Upper lobe of left lung (tissue), 4 donors: Measurements from ENCODE around the gene RAPGEF1.

ENCODE experiments used
- CTCF ChIP-seq, 6 experiments: fragments of 450-650 bp in 4 of 6; fragments of 200-600 bp in 2 of 6; sonication (generic) in 2 of 6; IDR thresholded peaks; one replicate each; pipeline ENCODE4 v1.5.1; 2016 to 2019; ENCODE audit warnings: antibody characterized with exemption in 6 of 6
- POLR2A ChIP-seq, 4 donors: fragments of 450-650 bp; IDR thresholded peaks; one replicate each; pipeline ENCODE4 v1.5.1; 2016 to 2017; ENCODE audit warnings: antibody characterized with exemption in 4 of 4, mild to moderate bottlenecking in 2 of 4
- POLR2AphosphoS5 ChIP-seq, 2 donors: sonication (generic); formaldehyde crosslinking; IDR thresholded peaks; one replicate each; pipeline ENCODE4 v1.5.1; 2017; ENCODE audit warnings: antibody characterized with exemption in 2 of 2

GRCh38 chr9:131635892-131636291 lies 104.0 kb downstream of the RAPGEF1 start:
- TF ChIP-seq CTCF (IDR thresholded peaks at IDR 0.05) (no peak), POLR2A (IDR thresholded peaks at IDR 0.05) (no peak), POLR2AphosphoS5 (IDR thresholded peaks at IDR 0.05) (peak; percentile 14 to 54)
